HFFc6 (cell line): ENCODE data around the gene PRKD1. TPM values are rescaled to one million over a fixed set of nuclear protein-coding genes. Genes with fewer than 3 reads are reported as not detected.
"Not testable (repeated sequence)": the region's sequence is repeated elsewhere in the genome, so short reads cannot be mapped to it uniquely, and the experiment has no call there.

Experiments
- DNase-seq: peaks from one replicate; pipeline ENCODE4 v3.0.0-alpha.2; 2018
- H3K27ac Mint-ChIP-seq: 2 replicates; pipeline ENCODE4 v1.8.0; 2020; ENCODE audit warnings: mild to moderate bottlenecking, mixed read lengths
- H3K27me3 Mint-ChIP-seq: 2 replicates; pipeline ENCODE4 v1.8.0; 2021; ENCODE audit warnings: mild to moderate bottlenecking, moderate library complexity, mixed read lengths; ENCODE audit not compliant: insufficient read depth
- H3K36me3 Mint-ChIP-seq: 2 replicates; pipeline ENCODE4 v1.8.0; 2021; ENCODE audit warnings: low read depth, mixed read lengths
- H3K4me1 Mint-ChIP-seq: 2 replicates; pipeline ENCODE4 v1.8.0; 2020; ENCODE audit warnings: low read depth, mixed read lengths
- H3K4me3 Mint-ChIP-seq: 2 replicates; pipeline ENCODE4 v1.8.0; 2020; ENCODE audit warnings: mild to moderate bottlenecking, moderate library complexity, mixed read lengths
- H3K9me3 Mint-ChIP-seq: 2 replicates; pipeline ENCODE4 v1.8.0; 2020; ENCODE audit warnings: mild to moderate bottlenecking, mixed read lengths
- total RNA-seq, 6 experiments: library from RNA; stranded (reverse); fragmentation: NEBNext Ultra II Directional; extraction: Animal tissue kit (Norgen Biotek cat#: 25700); gene quantifications; 2 replicates in 1 of 6; 3 replicates in 5 of 6; pipeline ENCODE4 v1.2.3, GENCODE V29; 2021
- TF ChIP-seq, protein P1 (sequence below): fragments of 200-600 bp; sonication (generic); IDR thresholded peaks from 2 replicates; pipeline ENCODE4 v1.5.0; 2021; ENCODE audit warnings: antibody characterized with exemption, mild to moderate bottlenecking

PRKD1 gene
- total RNA-seq, 6 experiments from 2014 or later: 19.1 to 23.9 (median 21.7) TPM

DNA sequence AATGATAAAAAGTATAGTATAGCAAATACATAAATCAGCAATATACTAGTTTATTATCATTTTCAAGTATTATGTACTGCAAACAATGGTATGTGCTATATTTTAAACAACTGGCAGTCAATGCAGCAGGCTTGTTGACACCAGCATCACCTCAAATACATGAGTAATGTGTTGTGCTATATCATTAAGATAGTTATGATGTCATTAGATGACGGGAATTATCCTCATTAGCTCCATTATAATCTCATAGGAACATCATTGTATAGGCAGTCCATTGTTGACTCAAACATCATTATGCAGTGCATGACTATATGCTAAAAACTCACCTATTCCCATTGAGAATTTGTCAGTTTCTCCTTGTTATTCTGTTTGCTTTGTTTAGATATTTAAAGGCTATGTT is 85.4 kb downstream of the PRKD1 start:
- H3K27ac Mint-ChIP-seq: no peak overlapping the region

DNA sequence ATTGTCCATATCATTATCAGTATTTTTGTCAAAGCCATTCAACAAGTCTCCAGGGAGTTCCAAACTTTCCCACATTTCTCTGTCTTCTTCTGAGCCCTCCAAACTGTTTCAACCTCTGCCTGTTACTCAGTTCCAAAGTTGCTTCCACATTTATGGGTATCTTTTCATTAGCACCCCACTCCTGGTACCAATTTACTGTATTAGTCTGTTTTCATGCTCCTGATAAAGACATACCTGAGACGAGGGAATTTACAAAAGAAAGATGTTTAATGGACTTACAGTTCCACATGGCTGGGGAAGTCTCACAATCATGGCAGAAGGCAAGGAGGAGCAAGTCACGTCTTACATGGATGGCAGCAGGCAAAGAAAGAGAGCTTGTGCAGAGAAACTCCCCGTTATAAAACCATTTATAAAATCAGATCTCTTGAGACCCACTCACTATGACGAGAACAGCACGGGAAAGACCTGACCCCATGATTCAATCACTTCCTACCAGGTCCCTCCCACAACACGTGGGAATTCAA is 87.2 kb downstream of the PRKD1 start:
- not testable (repeated sequence) for H3K27me3 Mint-ChIP-seq, H3K4me1 Mint-ChIP-seq, H3K4me3 Mint-ChIP-seq, H3K27ac Mint-ChIP-seq, DNase-seq
- peaks cover 44% of the 10 kb centered on the region for H3K36me3 Mint-ChIP-seq
- H3K9me3 Mint-ChIP-seq: peaks cover 34% of the 10 kb centered on the region

More for the DNA sequence above, 85.4 kb downstream of the PRKD1 start:
- Mint-ChIP-seq H3K4me1 (no peaks in the 10 kb centered on the region), H3K36me3 (peaks cover 44% of the 10 kb centered on the region), H3K27me3 (peaks cover 2% of the 10 kb centered on the region), H3K4me3 (no peak overlapping the region), H3K9me3 (peaks cover 34% of the 10 kb centered on the region)
- no peak for DNase-seq
- TF ChIP-seq, protein P1, sequence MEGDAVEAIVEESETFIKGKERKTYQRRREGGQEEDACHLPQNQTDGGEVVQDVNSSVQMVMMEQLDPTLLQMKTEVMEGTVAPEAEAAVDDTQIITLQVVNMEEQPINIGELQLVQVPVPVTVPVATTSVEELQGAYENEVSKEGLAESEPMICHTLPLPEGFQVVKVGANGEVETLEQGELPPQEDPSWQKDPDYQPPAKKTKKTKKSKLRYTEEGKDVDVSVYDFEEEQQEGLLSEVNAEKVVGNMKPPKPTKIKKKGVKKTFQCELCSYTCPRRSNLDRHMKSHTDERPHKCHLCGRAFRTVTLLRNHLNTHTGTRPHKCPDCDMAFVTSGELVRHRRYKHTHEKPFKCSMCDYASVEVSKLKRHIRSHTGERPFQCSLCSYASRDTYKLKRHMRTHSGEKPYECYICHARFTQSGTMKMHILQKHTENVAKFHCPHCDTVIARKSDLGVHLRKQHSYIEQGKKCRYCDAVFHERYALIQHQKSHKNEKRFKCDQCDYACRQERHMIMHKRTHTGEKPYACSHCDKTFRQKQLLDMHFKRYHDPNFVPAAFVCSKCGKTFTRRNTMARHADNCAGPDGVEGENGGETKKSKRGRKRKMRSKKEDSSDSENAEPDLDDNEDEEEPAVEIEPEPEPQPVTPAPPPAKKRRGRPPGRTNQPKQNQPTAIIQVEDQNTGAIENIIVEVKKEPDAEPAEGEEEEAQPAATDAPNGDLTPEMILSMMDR: no peak

DNA sequence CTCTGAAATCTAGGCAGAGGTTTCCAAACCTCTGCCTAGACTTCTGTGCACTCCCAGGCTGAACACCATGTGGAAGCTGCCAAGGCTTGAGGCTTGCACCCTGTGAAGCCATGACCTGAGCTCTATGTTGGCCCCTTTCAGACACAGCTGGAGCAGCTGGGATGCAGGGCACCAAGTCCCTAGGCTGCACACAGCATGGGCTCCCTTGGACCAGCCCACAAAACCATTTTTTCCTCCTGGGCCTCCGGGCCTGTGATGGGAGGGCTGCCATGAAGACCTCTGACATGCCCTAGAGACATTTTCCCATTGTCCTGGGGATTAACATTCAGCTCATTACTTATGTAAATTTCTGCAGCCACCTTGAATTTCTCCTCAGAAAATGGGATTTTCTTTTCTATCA is 88.0 kb downstream of the PRKD1 start:
- H3K36me3 Mint-ChIP-seq: peaks cover 44% of the 10 kb centered on the region
- H3K9me3 Mint-ChIP-seq: peaks cover 34% of the 10 kb centered on the region
- not testable (repeated sequence) for H3K4me1 Mint-ChIP-seq, DNase-seq, H3K27ac Mint-ChIP-seq, H3K27me3 Mint-ChIP-seq, H3K4me3 Mint-ChIP-seq

DNA sequence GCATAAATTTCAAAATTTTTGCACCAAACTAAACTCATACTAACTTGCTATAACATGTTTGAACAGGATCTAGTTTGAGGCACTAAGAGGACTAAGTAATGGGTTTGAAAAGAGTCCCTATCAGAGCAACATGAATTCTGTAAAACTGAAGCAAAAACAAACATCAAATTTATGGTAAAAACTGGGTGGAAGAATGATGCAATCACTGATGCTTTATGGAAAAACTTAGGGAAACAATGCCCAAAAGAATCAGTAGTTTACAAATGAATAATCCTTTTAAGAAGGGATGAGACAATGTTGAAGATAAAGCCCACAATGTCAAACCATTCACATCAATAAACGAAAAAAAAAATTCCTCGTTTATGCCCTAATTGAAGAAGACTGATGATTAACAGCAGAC is 88.9 kb downstream of the PRKD1 start:
- TF ChIP-seq, protein P1: no peak
- Mint-ChIP-seq H3K27me3 (no peaks in the 10 kb centered on the region; the same call in 1 of the 2 replicates), H3K27ac (no peak overlapping the region), H3K36me3 (peaks cover 40% of the 10 kb centered on the region), H3K4me3 (no peak overlapping the region), H3K4me1 (no peaks in the 10 kb centered on the region), H3K9me3 (peaks cover 34% of the 10 kb centered on the region)
- no peak for DNase-seq

DNA sequence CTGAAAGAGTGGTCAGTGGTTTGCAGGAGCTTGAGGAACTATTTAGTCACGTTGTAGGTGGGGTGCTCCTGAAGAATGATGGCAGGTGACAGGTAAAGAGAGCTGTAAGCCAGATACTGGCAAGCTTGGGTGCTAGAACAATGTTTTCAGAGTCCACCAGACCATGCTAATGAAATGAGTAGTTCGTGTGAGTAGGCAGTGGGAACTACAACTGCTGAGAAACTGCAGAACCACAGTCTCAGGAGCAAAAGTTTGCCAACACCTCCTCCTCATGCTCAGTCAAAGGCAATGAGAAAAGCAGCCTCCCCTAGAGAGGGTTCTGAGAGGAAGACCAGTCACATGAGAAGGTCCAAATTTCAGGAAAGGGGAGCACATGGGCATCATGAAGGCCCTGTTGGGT is 91.3 kb downstream of the PRKD1 start:
- TF ChIP-seq, protein P1: no peak
- no peak overlapping the region for H3K4me3 Mint-ChIP-seq
- peaks cover 32% of the 10 kb centered on the region for H3K9me3 Mint-ChIP-seq
- no peaks in the 10 kb centered on the region; the same call in 1 of the 2 replicates for H3K27me3 Mint-ChIP-seq
- H3K27ac Mint-ChIP-seq: no peak overlapping the region
- H3K4me1 Mint-ChIP-seq: no peaks in the 10 kb centered on the region
- H3K36me3 Mint-ChIP-seq: peaks cover 30% of the 10 kb centered on the region
- no peak for DNase-seq

DNA sequence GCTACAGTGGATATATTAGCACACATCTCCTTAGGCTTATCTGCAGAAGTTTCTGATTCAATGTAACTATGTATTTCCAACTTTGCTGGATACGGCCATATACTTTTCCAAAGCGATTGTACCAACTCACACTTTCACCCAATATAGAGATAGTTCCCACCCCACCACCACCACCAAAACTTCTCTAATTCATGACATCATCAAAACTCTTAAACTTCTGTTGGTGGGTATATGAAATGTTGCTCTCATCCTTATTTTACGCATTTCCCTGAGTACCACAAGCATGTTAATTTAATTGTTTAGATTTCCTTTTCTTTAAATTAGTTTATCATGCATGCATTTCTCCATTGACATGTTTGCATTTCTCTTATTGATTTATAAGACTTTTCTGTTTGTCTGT is 95.6 kb downstream of the PRKD1 start:
- H3K4me1 Mint-ChIP-seq: no peaks in the 10 kb centered on the region
- H3K9me3 Mint-ChIP-seq: no peaks in the 10 kb centered on the region
- H3K36me3 Mint-ChIP-seq: no peaks in the 10 kb centered on the region

More for the DNA sequence above, 95.6 kb downstream of the PRKD1 start:
- Mint-ChIP-seq H3K27ac (no peak overlapping the region), H3K4me3 (no peak overlapping the region), H3K27me3 (no peaks in the 10 kb centered on the region)
- no peak for DNase-seq
- TF ChIP-seq, protein P1: no peak
